WERI-Rb-1 (cell line): ENCODE results near the gene COL9A1.
A peak's percentile ranks its signal among the peaks of the same experiment; 100 is the strongest.
"Not testable (repeated sequence)": the region's sequence is repeated elsewhere in the genome, so short reads cannot be mapped to it uniquely, and the experiment has no call there.

Experiments
- DNase-seq: peaks from one replicate; pipeline ENCODE4 v3.0.0-alpha.2; 2020
- H3K27ac ChIP-seq: fragments of 250-450 bp; sonication (Bioruptor Pico); 2 replicates; pipeline ENCODE4 v1.5.1; 2020; ENCODE audit warnings: mild to moderate bottlenecking, moderate library complexity
- H3K27me3 ChIP-seq: fragments of 250-450 bp; sonication (Bioruptor Pico); 2 replicates; pipeline ENCODE4 v1.5.1; 2021; ENCODE audit warnings: mild to moderate bottlenecking, low read depth, moderate library complexity; ENCODE audit not compliant: insufficient read depth, severe bottlenecking
- H3K36me3 ChIP-seq: fragments of 250-450 bp; sonication (Bioruptor Pico); 2 replicates; pipeline ENCODE4 v1.5.1; 2020; ENCODE audit warnings: mild to moderate bottlenecking, moderate library complexity
- H3K4me3 ChIP-seq: 2 replicates; pipeline ENCODE4 v1.5.1; 2011; ENCODE audit warnings: low read depth, mild to moderate bottlenecking, control low read depth, low read length
- H3K9me3 ChIP-seq: fragments of 250-450 bp; sonication (Bioruptor Pico); 2 replicates; pipeline ENCODE4 v1.5.1; 2021; ENCODE audit warnings: mild to moderate bottlenecking, moderate library complexity; ENCODE audit not compliant: severe bottlenecking
- TF ChIP-seq, protein P1 (sequence below): IDR thresholded peaks from 2 replicates; pipeline ENCODE4 v1.5.1; 2011; ENCODE audit warnings: low read depth, mild to moderate bottlenecking, control low read depth, inconsistent platforms, low read length

COL9A1 gene

DNA sequence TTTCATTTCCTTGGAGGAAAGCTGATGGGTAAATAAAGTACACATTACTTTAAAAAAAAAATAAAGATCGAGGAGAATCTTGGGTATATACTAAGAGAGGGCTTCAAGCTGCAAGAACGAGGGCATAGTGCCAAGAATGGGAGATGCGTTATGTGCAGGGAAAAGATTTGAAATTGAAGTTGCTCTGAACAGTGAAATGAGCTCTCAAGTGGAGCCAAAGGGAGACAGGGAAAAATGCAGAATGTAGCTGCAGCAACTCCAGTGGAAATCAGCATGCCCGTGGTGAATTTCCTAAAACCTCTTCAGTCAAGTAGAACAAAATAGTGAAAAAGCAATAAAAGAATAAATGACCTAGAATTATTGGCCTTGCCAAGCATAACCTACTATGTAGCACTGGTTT lies 11.4 kb upstream of the COL9A1 start:
- Histone ChIP-seq H3K4me3 (no peak overlapping the region), H3K9me3 (no peaks in the 10 kb centered on the region), H3K27ac (no peak overlapping the region), H3K27me3 (no peaks in the 10 kb centered on the region), H3K36me3 (no peaks in the 10 kb centered on the region)
- TF ChIP-seq, protein P1, sequence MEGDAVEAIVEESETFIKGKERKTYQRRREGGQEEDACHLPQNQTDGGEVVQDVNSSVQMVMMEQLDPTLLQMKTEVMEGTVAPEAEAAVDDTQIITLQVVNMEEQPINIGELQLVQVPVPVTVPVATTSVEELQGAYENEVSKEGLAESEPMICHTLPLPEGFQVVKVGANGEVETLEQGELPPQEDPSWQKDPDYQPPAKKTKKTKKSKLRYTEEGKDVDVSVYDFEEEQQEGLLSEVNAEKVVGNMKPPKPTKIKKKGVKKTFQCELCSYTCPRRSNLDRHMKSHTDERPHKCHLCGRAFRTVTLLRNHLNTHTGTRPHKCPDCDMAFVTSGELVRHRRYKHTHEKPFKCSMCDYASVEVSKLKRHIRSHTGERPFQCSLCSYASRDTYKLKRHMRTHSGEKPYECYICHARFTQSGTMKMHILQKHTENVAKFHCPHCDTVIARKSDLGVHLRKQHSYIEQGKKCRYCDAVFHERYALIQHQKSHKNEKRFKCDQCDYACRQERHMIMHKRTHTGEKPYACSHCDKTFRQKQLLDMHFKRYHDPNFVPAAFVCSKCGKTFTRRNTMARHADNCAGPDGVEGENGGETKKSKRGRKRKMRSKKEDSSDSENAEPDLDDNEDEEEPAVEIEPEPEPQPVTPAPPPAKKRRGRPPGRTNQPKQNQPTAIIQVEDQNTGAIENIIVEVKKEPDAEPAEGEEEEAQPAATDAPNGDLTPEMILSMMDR: no peak
- DNase-seq: no peak

DNA sequence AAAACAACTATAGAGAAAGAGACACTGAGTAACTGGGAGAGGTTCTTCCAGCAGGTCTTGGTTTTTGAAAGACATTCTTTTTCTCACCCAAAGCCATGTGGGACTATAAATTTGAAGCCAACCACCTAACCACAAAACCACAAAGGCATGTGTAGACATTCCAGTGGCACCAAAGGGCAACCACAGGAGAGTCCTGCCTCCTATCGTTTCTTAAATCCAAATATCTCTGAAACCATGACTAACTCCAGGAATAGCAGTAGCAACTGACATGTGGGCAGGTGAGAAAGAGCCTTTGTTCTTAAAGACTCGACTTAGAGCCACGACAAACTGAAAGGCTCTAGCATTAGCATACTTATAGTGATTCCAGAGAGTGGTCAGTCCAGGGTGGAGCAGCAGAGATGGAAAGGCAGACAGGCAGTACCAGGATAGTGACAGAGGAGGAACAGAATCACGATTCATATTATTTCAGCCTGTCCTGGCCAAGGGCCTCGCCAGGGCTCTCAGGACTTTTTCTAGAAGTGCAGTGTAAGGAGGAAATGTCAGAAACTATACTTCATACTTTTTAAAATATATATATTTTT lies 9.4 kb upstream of the COL9A1 start:
- no peak for DNase-seq
- Histone ChIP-seq H3K27me3 (no peaks in the 10 kb centered on the region), H3K36me3 (no peaks in the 10 kb centered on the region), H3K4me3 (no peak overlapping the region), H3K27ac (no peak overlapping the region), H3K9me3 (no peaks in the 10 kb centered on the region)
- TF ChIP-seq, protein P1: no peak

GRCh38 chr6:70310063-70310694 lies 7.3 kb upstream of the COL9A1 start:
- TF ChIP-seq, protein P1: peak; percentile 14; the same call in 1 of the 2 replicates
- no peaks in the 10 kb centered on the region for H3K36me3 ChIP-seq
- no peak for DNase-seq
- no peaks in the 10 kb centered on the region for H3K27me3 ChIP-seq
- H3K4me3 ChIP-seq: no peak overlapping the region
- no peak overlapping the region for H3K27ac ChIP-seq
- no peaks in the 10 kb centered on the region for H3K9me3 ChIP-seq

DNA sequence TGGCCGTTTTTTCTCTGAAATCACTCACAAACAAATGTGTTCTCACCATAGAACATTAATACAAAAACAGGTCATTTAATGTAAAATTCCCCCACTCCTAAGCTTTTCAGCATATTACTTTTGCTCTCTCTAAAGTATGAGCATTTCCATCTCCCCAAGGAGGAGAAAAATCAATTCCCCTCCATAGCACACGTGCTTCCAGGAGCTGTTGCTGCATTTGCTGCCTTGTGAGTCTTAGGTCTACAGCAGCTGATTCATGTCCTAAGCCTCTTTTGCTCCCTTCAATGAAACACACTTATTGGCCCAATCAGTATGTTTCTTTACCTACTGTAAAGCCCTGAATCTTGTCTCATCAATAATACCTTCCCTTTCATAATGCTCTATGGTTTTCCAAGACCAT lies 6.4 kb upstream of the COL9A1 start:
- Histone ChIP-seq H3K9me3 (no peaks in the 10 kb centered on the region), H3K4me3 (no peak overlapping the region), H3K36me3 (no peaks in the 10 kb centered on the region), H3K27me3 (no peaks in the 10 kb centered on the region), H3K27ac (no peak overlapping the region)
- DNase-seq: no peak
- TF ChIP-seq, protein P1: no peak

GRCh38 chr6:70308142-70308541 lies 5.3 kb upstream of the COL9A1 start:
- not testable (repeated sequence) for H3K27me3 ChIP-seq, H3K4me3 ChIP-seq, H3K9me3 ChIP-seq, DNase-seq, H3K36me3 ChIP-seq, H3K27ac ChIP-seq

GRCh38 chr6:70307008-70307407 lies 4.1 kb upstream of the COL9A1 start:
- Histone ChIP-seq H3K36me3 (no peaks in the 10 kb centered on the region), H3K27ac (no peak overlapping the region), H3K4me3 (no peak overlapping the region), H3K9me3 (no peaks in the 10 kb centered on the region), H3K27me3 (no peaks in the 10 kb centered on the region)
- DNase-seq: no peak
- TF ChIP-seq, protein P1: no peak
